ENCODE measurements around the gene PDCD4.
A peak's percentile ranks its signal among the peaks of the same experiment; 100 is the strongest.

Gene PDCD4

DNA sequence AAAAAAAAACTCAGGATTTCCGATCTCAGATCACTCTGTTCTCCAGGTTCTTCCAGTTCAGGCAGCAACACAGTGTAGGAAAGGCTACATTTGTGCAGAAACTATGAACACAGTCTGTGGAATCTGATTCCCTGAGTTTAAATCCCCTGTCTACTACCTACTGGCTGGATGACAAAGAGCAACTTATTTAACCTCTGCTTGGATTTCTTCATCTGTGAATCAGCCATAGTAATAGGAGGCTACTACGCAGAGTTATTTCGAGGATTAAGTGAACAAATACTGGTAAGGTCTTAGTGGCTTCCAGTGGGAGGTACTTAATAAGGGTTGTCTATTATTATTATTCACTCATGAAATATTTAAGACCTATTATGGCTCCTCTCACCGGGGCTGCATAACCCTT is 44.3 kb upstream of the PDCD4 start:
- H3K4me3 ChIP-seq (ENCODE audit: low read depth, low read length) = no peak overlapping the region
- peak; percentile 45 for DNase-seq (ENCODE audit: low read depth, low spot score)
- TF ChIP-seq, protein P1, sequence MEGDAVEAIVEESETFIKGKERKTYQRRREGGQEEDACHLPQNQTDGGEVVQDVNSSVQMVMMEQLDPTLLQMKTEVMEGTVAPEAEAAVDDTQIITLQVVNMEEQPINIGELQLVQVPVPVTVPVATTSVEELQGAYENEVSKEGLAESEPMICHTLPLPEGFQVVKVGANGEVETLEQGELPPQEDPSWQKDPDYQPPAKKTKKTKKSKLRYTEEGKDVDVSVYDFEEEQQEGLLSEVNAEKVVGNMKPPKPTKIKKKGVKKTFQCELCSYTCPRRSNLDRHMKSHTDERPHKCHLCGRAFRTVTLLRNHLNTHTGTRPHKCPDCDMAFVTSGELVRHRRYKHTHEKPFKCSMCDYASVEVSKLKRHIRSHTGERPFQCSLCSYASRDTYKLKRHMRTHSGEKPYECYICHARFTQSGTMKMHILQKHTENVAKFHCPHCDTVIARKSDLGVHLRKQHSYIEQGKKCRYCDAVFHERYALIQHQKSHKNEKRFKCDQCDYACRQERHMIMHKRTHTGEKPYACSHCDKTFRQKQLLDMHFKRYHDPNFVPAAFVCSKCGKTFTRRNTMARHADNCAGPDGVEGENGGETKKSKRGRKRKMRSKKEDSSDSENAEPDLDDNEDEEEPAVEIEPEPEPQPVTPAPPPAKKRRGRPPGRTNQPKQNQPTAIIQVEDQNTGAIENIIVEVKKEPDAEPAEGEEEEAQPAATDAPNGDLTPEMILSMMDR (IDR thresholded peaks at IDR 0.05; ENCODE audit: low read depth, low read length) = no peak
- in situ Hi-C loops (cut with HindIII; ENCODE audit: low sequenced_read_pairs) = no loop called here

DNA sequence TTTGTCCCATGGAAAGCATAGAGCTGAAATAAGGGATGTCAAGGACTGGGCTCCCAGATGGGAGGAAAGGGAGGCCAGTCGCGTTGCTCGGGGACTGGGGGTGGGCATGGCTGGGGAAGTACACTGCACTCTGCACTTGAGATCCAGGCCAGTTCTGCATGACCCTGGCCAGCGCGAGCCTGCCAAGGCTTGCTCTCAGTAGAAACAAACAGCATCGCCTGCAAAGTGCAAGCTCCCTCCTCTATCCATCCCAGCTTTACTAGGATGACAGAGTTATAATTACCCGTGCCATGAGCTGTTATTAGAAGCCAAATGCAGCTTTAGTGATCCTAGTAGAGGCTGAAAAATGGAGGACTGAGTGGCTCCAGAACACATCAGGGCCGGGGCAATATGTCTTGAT is 43.9 kb upstream of the PDCD4 start:
- TF ChIP-seq, protein P1 (IDR thresholded peaks at IDR 0.05; ENCODE audit: low read depth, low read length) = no peak
- in situ Hi-C loops (cut with HindIII; ENCODE audit: low sequenced_read_pairs) = no loop called here

DNA sequence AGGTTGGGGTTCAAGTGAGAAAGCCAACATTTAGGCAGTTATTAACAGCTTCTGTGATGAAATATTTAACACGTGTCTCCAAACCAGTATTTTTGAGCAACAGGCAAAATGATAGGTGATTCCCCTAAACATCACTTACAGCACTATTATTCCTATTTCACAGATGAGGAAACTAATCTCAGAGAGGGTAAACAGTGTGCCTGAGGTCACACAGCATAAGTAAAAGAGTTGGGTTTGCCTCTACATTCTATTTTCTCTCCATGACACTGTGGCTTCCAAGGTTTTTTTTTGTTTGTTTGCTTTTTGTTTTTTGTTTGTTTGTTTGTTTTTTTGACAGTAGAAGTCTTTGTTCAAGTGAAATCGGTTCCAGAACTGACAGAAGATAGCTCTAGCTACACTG is 43.2 kb upstream of the PDCD4 start:
- DNase-seq (ENCODE audit: low read depth, low spot score) = no peak
- no peak overlapping the region for H3K4me3 ChIP-seq (ENCODE audit: low read depth, low read length)
- TF ChIP-seq, protein P1 (IDR thresholded peaks at IDR 0.05; ENCODE audit: low read depth, low read length) = no peak
- in situ Hi-C loops (cut with HindIII; ENCODE audit: low sequenced_read_pairs) = no loop called here

More for the DNA sequence above, 43.9 kb upstream of the PDCD4 start:
- H3K4me3 ChIP-seq (ENCODE audit: low read depth, low read length) = no peak overlapping the region
- no peak for DNase-seq (ENCODE audit: low read depth, low spot score)

DNA sequence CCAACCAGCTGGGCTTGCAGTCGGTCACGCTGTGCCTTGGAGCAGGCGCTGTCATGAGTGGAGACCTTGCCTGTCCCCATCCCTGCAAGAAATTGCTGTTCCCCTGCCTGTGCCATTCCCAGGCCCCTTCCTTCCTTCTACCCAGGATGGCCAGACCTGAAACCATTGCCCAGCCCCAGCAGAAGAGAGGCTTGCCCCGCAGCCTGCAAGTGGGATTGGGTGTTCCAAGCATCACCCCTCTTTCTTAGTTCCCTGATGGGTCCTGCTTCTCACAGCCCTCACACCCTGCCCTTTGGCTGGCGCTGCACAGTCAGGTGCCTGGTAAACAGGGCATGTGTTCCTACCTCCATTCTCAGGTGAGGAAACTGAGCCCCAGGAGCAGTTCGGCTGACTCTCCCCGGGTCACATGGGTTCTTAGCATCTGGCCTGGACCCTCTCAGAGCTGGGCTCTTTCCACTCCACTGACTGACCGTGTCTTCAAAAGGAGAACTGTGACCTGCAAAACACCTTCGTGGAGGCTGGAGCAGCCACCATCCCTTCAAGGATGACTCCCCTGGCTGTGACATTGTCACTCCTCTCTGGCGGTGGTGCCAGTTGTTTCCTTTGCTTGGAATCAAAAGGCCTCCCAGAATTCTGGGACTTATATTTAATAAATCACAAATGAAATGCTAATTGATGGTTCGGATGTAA is 41.9 kb upstream of the PDCD4 start:
- in situ Hi-C loops (cut with HindIII; ENCODE audit: low sequenced_read_pairs) = no loop called here
- no peak for DNase-seq (ENCODE audit: low read depth, low spot score)
- TF ChIP-seq, protein P1 (IDR thresholded peaks at IDR 0.05; ENCODE audit: low read depth, low read length) = no peak
- H3K4me3 ChIP-seq (ENCODE audit: low read depth, low read length) = no peak overlapping the region

DNA sequence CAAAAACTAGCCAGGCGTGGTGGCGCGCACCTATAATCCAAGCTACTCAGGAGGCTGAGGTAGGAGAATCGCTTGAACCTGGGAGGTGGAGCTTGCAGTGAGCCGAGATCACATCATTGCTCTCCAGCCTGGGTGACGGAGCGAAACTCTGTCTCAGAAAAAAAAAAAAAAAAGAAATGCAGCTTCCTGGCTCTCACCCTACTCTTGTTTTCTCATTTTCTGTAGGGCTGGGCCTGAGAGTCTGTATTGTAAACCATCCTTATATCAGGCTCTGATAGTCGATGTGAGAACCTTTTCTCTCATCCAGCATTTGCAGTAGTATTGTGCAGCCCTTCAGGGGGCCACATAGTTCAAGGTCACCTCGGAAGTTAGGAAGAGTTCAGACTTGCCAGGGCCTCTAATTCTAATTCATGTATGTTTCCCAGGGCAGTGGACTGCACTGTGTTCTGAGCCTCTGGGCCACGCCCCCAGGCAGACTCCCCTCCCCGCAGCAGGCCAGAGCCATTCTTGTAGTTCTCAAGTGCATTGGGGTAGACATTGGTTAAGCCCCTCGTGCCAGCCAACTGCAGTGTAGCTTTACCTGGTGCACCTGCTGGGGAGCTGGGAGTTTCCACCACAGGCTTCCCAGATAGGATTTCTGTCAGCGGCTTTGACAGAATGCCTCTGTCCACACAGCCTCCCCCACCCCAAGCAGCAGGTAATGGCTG is 38.3 kb upstream of the PDCD4 start:
- in situ Hi-C loops (cut with HindIII; ENCODE audit: low sequenced_read_pairs) = no loop called here
- TF ChIP-seq, protein P1 (IDR thresholded peaks at IDR 0.05; ENCODE audit: low read depth, low read length) = no peak
- no peak for DNase-seq (ENCODE audit: low read depth, low spot score)
- no peak overlapping the region for H3K4me3 ChIP-seq (ENCODE audit: low read depth, low read length)

DNA sequence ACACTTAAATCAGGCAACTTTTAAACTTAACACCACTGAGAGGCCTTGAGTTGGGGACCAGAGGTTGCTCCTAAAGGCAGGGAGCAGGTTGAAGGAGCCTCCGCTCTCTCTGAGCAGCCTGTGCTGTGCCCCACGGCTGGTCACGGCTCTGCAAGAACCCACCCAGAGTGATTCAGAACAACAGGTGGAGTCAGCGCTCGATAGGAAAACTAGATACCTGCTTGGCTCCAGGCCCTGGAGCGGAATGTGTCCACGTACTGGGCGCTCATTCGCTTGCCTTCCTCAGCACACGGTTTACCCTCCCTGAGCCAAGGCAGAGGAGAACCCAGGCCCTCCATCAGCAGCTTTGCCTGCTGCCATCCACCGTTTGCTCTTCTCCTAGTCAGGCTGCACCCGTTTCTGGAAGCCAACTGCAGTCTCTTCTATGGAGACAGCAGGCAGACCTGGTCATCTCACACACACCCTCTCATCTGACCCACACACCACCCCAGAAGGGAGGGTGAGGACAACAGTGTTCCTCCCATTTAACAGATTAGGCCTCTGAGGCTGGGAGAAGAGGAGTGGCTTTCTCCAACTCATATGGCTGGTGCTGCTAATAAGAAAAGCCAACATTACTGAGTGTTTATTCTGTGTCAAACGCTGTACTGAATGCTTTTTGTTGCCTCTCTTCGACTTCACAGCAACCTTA is 37.6 kb upstream of the PDCD4 start:
- DNase-seq (ENCODE audit: low read depth, low spot score) = no peak
- TF ChIP-seq, protein P1 (IDR thresholded peaks at IDR 0.05; ENCODE audit: low read depth, low read length) = no peak
- no peak overlapping the region for H3K4me3 ChIP-seq (ENCODE audit: low read depth, low read length)
- in situ Hi-C loops (cut with HindIII; ENCODE audit: low sequenced_read_pairs) = no loop called here
